Activated CD4-positive, CD25-positive, alpha-beta regulatory T cell treated with anti-CD3 and anti-CD28 coated beads, Interleukin-2, amount 50 U/mL, for 24 hours (primary cell): ENCODE results near the gene ZCCHC10.
"Not testable (repeated sequence)": the region's sequence is repeated elsewhere in the genome, so short reads cannot be mapped to it uniquely, and the experiment has no call there.

ENCODE experiments used
- ATAC-seq, 2 donors: fragments of 150-1000 bp; cut with Tn5 transposase; one replicate each; pipeline ENCODE4 v1.10.0; 2021; ENCODE audit warnings: mild to moderate bottlenecking in 1 of 2, moderate library complexity in 1 of 2

The ZCCHC10 gene

GRCh38 chr5:133025804-133026663 lies at the start of gene ZCCHC10:
TSS of gene ZCCHC10 (minus strand) at chr5:133026549. CDS start at chr5:133026537, 12 bp downstream.
- peak; percentile 99 for ATAC-seq

DNA sequence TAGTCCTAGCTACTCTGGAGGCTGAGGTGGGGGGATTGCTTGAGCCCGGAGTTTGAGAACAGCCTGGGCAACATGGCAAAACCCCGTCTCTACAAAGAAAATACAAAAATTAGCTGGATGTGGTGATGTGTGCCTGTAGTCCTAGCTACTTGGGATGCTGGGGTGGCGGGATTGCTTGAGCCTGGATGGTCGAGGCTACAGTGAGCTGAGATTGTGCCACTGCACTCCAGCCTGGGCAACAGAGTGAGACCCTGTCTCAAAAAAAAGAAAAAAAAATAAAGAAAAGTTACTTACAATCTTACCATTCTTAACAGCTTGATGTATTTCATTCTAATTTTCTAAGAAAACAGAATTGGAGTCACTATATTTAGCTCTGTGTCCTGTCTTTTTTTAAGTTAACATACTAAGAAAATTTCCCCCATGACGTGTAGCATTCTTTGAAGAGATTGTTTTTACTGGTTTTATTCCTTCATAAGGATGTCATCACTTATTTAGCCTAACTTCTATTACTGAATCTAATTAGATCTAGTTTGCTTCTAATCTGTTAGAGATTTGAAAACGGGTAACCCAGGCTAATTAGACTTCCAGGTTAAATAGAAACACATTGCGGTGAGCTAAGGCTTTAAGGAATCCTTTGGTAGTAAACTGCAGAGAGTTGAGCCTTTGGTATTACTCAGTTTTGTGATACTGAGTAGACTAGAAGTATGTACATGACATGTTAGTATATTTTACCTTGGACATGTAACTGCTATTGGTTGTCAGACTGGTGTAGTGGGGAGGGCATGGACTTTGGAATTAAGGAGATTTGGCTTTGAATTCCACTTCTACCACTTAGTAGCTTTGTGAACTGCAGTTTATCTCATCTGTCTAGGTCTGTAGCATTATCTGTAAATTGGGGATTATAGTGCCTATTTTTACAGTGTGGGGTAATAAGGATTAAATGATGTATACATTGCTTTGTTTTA lies 49.5 kb upstream of the ZCCHC10 start:
- no peak for ATAC-seq

GRCh38 chr5:133072021-133072420 lies 45.7 kb upstream of the ZCCHC10 start:
- no peak for ATAC-seq

- no peak for ATAC-seq
Observed at GRCh38 chr5:133066045-133066444, 39.7 kb upstream of the ZCCHC10 start.

DNA sequence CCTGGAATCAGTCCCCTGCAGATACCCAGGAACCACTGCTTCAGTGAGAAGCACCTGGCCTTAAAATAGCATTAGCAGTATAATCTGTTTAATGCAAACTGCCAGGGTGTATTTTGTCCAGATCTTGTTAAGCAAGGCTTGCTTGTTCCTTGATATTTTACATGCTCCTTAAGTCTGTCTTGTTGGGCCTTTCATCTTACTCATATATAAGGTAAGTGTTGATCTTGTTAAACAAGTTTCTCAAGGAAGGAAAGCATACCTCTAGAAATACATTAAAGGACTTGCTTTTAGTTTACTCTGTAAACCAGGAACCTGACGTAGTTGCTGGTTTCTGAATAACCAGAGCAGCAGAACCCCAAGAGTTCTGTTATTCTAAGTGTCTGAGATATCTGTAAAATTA lies 39.1 kb upstream of the ZCCHC10 start:
- ATAC-seq: no peak

DNA sequence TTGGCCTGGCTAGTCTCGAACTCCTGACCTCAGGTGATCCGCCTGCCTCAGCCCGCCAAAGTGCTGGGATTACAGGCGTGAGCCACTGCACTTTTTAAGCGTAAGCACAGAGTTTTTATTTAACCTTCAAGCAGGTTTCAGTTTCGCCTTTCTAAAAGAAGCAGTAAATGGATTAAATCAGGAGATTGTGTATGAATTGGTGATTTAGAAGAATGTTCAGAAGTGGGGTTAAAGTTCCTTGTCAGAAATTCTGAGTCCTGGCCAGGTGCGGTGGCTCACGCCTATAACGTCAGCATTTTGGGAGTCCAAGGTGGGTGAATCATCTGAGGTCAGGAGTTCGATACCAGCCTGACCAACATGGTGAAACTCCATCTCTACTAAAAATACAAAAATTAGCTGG lies 37.6 kb upstream of the ZCCHC10 start:
- no peak for ATAC-seq

DNA sequence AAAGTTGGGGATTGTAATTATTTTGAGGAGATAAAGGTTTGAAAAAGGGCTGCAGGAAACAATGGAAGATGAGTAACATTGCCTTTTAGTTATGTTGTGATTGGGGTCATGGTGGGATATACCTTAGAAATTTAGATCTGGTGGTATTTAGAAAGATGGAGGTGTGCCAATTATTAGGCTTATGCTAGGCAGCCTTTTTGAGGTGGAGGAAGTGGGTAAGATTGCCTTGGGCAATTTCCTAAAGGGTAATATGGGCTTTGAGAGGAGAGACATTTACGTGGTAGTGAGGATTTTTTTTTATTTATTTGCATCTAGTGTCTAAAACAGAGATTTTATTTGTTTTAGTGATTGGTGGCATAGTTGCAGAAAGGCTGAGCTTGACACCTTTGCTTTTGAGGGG lies 35.9 kb upstream of the ZCCHC10 start:
- no peak for ATAC-seq

GRCh38 chr5:133059621-133060020 lies 33.3 kb upstream of the ZCCHC10 start:
- ATAC-seq: no peak

DNA sequence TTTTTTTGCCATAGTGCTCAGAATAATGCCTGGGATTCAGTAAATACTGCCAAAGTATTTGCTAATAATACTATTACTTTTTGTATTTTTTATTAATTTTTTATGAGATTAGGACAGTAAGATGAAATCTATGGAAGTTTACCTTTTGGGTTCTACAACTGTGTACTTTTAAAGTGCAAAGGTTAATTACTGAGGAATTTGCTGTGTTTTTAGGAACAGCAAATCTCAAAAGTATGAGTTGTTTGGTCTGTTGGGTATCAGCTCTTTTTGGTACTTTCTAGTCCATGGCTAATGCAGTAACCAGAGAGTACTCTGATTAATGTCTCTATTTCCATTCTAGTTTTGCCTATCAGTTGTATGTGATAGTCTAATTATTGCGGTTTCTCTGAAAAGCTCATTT lies 30.5 kb upstream of the ZCCHC10 start:
- ATAC-seq: no peak

- ATAC-seq: no peak
Observed at GRCh38 chr5:133054697-133055471, 28.5 kb upstream of the ZCCHC10 start.

GRCh38 chr5:133053448-133053847 lies 27.1 kb upstream of the ZCCHC10 start:
- ATAC-seq: no peak

- no peak for ATAC-seq
Observed at GRCh38 chr5:133052317-133053175, 26.2 kb upstream of the ZCCHC10 start.

- ATAC-seq: peak; percentile 84 to 85
Observed at GRCh38 chr5:133051542-133052316, 25.4 kb upstream of the ZCCHC10 start, which contains the start of gene HSPA4. TSS of gene HSPA4 (plus strand) at chr5:133052013. CDS start at chr5:133052251, 238 bp downstream.

- no peak for ATAC-seq
Observed at GRCh38 chr5:133051061-133051541, 24.8 kb upstream of the ZCCHC10 start.

GRCh38 chr5:133050521-133050920 lies 24.2 kb upstream of the ZCCHC10 start:
- no peak for ATAC-seq

DNA sequence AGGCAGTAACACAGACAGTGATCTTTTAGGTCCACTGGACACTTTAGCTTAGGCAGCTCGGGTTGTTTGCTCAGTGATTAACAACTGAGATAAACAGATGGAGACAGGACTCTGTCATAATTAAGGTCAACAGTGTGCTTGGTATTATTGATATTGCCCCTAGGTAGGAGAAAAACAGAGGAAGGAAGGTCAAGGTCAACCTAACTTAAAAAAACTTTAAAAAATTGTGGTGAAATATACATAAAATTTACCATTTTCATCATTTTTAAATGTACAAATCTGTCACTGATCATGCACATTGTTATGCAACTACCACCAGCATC lies 23.3 kb upstream of the ZCCHC10 start:
- no peak for ATAC-seq

GRCh38 chr5:133048993-133049725 lies 22.8 kb upstream of the ZCCHC10 start:
- no peak for ATAC-seq

DNA sequence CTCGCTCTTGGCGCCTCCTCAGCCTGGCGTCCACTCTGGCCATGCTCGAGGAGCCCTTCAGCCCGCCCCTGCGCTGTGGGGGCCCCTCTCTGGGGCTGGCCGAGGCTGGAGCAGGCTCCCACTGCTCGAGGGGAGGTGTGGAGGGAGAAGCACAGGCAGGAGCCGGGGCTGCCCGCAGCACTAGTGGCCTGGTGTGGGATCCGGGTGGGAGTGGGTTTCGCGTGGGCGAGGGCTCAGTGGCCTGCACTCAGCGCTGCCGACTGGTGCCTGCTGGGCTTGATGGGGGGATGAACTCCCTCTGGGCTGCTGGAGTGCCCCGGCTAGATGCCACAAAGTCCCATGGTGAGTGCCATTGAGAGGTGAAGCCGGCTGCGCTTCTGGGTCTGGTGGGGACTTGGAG lies 21.1 kb upstream of the ZCCHC10 start:
- no peak for ATAC-seq

GRCh38 chr5:133046560-133046959 lies 20.2 kb upstream of the ZCCHC10 start:
- ATAC-seq: not testable (repeated sequence)

- no peak for ATAC-seq
Observed at GRCh38 chr5:133041910-133042309, 15.6 kb upstream of the ZCCHC10 start.
